GM18873 (cell line): ENCODE results near the gene ISG15.

ENCODE experiments used
- ATAC-seq: cut with Tn5 transposase; IDR thresholded peaks from one replicate; pipeline ENCODE4 v1.9.1; 2021; ENCODE audit warnings: mild to moderate bottlenecking, moderate library complexity, moderate number of reproducible peaks; ENCODE audit not compliant: unreplicated experiment, low FRiP score

The ISG15 gene

DNA sequence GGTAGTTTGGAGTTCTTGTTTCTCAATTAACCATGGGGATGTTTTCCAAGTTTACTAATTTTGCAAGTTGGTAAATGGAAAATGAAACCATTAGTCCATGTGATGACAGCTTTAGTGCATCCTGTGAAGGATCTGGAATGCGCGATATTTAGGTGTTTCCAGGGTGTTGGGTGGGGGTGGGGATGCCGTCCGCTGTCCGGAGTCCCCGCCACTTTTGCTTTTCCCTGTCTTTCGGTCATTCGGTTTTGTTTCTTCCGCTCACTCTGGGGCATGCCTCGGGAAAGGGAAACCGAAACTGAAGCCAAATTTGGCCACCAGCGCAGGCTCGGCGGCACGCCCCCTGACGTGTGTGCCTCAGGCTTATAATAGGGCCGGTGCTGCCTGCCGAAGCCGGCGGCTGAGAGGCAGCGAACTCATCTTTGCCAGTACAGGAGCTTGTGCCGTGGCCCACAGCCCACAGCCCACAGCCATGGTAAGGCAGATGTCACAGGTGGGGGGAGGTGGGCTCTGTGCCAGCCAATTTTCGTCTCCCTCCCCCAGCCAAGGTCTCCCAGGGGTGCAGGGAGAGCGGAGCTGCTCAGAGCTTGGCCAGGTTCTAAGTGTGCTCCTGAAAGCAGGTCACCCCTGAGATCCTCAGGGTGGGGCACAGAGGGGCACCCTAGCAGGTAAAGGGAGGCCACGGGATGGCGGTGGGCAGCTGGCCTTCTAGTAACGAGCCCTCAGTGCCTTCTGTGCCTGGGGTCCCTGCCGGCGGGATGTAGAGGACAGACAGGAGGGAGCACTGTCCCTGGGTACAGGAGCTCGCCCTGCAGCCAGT lies at the start of gene ISG15:
ISG15 (plus strand) TSS at position 393 of the 817 bp plus-strand sequence; CDS start at position 470, 77 bp downstream.
- peak; percentile 76 for ATAC-seq

DNA sequence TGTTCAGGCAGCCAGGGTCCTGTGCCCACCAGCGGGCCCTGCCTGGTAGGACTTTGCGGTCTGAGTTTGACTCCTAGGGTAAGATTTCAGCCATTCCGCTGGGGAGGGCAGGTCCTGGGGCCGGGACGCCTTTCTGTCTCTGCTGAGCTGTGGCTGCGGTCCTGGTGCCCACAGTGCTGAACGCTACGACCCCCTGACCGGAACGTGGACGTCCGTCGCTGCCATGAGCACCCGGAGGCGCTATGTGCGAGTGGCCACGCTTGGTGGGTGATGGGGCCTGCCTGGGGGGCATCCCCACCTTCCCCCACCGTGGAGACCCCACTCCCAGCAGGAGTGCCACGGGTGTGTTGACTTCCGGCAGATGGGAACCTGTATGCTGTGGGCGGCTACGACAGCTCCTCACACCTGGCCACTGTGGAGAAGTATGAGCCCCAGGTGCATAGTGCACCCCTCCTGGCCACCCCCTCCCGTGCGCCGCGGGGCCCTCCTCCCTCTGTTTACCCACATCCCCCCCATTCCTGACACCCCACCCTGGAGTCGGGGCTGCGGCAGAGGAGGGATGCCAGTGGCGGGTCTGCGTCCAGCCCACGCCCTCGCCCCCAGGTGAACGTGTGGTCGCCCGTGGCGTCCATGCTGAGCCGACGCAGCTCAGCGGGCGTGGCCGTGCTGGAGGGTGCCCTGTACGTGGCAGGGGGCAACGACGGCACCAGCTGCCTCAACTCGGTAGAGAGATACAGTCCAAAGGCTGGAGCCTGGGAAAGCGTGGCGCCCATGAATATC lies 49.4 kb upstream of the ISG15 start:
- no peak for ATAC-seq

DNA sequence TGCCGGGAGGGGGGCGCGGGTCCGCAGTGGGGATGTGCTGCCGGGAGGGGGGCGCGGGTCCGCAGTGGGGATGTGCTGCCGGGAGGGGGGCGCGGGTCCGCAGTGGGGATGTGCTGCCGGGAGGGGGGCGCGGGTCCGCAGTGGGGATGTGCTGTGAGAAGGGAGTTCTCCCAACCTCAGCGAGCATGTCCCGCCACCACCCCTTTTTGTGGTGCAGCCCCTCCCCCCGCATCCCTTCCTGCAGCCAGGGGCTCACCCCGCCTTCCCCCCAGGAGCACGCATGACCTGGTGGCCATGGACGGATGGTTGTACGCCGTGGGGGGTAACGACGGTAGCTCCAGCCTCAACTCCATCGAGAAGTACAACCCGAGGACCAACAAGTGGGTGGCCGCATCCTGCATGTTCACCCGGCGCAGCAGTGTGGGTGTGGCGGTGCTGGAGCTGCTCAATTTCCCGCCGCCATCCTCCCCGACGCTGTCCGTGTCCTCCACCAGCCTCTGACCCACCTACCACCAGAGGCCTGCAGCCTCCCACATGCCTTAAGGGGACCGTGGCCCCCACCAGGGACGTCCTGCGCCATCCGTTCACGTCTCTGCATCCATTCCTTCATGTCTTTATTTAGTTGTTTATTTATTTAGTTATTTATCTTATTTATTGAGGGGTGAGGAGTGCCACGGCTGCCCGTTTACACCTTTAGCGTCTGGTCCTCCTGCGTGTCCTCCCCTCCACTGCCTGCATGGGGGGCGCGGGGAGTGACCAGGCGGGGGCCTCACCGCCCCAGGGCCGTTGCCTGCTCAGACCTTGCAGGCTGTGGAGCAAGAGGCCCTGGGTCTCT lies 48.4 kb upstream of the ISG15 start:
- ATAC-seq, result no peak

DNA sequence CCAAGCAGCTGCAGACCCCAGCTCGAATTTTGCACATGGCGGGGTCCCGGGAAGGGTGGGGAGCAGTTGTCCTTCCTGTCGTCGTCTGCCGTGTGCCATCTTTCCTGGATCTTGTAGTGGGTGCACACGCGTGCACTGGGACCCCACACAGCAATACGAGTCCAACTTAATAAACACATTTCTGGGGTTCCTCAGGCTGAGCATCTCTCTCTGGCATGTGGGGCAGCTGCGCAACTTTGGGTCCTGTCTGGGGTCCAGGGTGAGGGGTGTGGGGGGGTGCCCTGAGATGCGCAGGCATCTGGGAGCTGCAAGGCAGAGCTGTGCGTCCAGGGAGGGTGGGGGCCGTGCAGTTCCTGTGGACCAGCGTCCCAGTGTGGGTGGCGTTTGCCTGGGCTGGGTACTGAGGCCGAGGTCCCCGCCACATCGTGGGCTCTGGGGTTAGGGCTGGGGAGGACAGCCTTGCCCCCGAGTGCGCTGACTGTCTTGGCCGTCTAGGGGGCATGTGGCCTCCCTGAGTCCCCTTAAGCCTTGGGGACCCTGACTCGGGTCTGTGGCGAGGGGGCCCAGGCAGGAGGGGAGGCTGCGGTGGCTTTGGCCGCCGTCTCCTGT lies 47.7 kb upstream of the ISG15 start:
- ATAC-seq, result no peak

DNA sequence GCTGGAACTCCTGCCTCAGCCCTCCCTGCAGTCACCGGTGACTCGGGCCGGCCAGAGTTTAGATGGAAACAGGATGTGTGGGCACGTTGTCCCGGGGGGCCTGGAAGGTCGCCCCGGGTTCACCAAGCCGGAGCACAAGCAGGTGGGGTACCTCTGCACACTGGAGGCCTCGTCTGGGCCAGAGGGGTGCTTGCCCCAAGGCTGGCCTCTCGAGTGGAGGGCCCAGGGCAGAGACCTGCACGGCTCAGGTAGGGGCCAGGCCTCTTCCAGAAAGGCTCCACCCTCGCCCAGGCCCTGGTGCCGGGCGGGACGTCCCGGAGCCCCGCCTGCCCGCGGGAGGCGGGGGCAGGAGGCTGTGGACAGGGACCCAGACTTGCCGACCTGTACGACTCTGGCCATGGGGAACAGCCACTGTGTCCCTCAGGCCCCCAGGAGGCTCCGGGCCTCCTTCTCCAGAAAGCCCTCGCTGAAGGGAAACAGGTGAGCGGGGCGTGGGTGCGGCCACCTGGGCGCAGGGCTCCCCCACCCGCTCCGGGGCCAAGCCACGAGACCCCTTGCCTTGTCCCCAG lies 47.1 kb upstream of the ISG15 start, which contains the start of gene PLEKHN1:
PLEKHN1 (plus strand) TSS at position 348 of the 569 bp plus-strand sequence; CDS start at position 398, 50 bp downstream.
- no peak for ATAC-seq

DNA sequence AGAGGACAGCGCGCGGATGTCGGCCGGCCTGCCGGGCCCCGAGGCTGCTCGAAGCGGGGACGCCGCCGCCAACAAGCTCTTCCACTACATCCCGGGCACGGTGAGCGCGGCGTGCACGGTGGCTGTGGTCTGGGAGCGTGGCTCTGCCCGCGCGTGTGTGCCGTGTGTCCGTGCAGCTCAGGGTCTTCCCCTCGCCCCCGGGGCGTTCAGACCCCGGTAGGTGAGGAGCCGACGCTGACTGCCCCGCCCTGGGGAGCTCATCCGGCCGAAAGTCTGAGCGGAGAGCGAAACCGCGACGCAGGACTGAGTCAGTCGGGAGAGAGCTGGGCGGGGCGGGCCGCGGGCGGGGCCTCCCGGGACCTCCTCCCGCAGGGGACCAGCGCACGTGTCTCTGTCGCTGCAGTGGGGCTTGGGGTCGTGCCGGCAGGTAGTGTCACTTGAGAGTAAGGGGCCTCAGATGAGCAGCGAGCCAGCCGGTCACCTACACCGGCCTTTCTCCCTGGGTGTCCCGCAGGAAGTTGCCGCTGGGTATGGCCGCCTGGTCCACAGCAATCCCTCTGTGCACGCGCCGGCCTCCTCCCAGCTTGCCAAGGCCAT lies 46.5 kb upstream of the ISG15 start:
- ATAC-seq, result no peak

DNA sequence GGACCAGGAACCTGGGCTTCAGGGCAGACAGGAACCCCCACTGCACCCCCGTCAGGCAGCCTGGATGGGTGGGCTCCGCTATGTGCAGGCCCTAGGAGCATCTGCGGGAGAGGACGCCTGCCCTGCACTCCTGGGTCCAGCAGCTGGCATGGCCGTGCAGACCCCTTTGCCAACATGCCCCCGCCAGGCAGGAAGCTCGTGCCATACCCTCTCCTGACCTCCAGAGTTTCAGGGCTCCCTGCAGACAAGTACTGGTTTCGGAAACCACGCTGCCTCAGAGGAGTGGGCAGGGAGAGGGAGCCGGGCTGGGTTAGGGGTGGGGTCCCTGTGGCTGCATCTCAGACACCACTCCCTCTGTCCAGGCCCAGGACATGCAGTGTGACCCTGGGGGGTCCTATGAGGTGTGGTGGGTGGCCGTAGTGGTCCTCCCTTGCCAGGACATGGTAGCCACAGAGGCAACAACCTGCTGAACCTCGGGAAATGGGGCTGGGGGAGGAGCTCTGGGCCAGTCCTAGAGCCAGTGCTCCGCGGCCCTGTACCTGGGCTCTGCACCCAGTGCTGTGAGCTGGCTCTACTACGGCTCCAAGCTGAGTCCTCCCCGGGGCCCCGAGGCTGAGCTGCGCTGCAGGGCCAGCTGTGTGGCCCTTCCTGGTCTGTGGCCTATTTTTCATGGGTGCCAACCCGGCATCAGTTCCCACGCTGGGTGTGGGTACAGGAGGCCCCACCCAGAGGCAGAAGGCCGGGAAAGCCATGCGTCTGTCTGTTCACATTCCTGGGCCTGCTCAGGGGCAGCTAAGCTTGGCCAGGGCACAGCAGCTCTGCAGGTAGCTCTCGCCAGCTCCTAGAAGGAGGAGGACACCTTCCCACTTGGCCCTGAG lies 45.6 kb upstream of the ISG15 start:
- ATAC-seq, result no peak

DNA sequence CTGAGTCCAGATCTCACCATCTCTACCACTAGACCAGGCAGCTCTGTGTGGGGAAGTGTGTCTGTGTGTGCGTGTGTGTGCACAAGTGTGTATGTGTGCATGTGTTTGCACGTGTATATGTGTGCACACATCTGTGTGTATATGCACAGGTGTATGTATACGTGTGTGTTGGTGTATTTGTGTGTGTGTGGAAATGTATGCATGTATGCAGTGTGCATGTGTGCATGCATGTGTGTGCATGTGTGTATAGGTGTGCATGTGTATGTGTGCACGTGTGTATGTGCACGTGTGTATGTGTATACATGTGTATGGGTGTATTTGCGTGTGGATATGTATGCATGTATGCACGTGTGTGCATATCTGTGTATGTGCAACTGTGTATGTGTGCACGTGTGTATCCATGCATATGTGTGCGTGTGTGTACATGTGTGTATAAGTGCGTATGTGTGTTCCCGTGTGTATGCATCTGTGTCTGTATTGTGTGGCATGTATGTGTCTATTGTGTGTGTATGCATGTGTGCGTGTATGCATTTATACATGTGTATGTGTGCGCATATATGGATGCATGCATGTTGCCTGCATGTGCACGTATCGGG lies 43.9 kb upstream of the ISG15 start:
- no peak for ATAC-seq

DNA sequence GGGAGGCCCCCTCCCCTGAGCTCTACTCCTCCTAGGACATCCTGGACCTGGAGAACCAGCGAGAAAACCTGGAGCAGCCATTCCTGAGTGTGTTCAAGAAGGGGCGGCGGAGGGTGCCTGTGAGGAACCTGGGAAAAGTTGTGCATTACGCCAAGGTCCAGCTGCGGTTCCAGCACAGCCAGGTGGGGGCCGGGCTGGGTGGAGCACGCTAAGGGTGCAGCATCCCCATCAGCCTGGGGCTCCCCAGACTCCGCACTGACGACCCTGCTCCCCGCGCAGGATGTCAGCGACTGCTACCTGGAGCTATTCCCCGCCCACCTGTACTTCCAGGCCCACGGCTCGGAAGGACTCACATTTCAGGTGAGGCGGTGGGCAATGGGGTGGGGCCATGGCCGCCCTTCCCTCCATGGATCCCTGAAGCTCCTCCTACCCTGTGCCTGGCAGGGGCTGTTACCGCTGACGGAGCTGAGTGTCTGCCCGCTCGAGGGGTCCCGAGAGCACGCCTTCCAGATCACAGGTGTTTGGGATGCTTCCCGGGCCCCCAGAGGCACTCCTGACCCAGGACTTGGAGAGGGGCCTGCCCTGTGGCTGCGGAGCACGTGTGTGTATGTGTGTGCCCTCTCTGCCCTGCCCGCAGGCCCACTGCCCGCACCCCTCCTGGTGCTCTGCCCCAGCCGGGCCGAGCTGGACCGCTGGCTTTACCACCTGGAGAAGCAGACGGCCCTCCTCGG lies 42.9 kb upstream of the ISG15 start:
- ATAC-seq, result no peak

DNA sequence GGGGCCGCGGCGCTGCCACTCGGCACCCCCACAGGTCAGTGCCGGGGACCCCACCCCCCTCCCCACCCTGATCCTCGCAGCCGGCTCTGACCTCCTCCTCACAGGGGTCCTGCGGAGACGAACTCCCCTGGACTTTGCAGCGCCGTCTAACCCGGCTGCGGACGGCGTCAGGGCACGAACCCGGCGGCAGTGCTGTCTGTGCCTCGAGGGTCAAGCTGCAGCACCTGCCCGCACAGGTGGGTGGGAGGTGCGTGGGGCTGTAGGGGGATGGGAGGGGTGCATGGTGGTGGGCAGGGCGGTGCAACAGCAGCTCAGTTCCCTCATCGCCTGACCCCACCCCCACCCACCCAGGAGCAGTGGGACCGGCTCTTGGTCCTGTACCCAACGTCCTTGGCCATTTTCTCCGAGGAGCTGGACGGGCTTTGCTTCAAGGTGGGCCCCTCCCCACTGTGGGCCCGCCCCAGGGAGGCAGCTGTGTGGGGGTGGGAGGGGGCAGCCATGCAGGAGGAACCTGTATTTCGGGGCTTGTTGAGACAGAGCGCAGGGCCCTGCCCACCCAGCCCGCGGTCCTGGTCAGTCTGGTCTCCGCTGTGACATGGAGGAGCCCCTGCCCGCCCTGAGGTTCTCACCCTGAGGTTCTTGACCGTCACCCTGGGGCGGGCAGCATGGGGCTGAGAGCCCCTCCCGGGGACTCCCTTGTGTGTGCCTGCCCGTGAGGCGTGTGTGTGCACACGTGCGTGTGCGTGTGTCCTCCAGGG lies 42.1 kb upstream of the ISG15 start:
- ATAC-seq, result no peak

DNA sequence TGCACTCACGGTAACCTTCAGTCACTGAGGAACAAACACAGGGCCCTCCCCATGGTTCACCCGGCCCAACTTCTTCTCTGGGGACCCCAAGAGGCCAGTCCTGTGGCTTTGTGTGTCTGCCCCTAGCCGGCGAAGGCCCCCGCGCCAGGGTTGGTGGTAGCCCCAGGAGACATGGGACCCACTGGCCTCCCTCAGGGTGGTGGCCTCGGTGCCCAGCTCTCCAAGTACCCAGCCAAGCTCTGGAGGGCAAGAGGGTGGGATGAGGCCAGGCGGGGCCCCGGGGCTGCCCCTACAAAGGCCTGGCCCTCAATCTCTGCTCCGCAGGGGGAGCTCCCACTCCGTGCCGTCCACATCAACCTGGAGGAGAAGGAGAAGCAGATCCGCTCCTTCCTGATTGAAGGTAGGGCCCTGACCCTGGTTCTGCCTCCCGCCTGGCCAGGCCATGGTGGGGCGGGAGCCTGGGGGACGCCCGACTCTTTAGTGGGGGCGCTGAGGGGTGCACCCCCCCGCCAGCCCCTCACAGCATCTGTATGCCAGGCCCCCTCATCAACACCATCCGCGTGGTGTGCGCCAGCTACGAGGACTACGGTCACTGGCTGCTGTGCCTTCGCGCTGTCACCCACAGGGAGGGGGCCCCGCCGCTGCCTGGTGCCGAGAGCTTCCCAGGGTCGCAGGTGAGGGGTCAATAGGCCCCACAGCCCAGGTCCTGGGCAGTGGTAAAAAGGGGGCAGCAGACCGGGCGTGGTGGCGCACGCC lies 41.4 kb upstream of the ISG15 start:
- ATAC-seq, result no peak

DNA sequence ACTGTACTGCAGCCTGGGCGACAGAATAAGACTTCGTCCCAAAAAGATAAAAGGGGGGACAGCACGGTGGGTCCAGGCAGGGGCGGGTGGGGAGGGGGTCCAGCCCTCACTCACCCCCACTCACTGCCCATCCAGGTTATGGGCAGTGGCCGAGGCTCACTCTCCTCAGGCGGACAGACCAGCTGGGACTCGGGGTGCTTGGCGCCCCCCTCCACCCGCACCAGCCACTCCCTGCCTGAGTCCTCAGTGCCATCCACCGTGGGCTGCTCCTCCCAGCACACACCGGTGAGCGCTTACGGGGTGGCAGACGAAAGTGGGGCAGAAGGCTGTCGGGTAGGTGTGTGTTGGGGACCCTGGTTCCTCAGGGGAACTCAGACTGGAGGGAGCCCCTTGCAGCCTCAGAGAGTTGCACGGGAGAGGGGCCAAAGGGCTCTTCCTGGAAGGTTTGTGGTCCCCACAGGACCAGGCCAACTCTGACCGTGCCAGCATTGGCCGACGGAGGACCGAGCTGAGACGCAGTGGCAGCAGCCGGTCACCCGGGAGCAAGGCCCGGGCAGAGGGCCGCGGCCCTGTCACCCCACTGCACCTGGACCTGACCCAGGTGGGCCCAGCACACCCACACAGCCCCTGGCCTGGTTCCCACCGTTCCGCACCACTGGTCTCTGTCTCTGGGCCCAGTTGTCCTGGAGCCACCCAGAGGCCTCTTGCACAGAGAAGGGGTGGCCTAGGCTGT lies 40.4 kb upstream of the ISG15 start:
- no peak for ATAC-seq

DNA sequence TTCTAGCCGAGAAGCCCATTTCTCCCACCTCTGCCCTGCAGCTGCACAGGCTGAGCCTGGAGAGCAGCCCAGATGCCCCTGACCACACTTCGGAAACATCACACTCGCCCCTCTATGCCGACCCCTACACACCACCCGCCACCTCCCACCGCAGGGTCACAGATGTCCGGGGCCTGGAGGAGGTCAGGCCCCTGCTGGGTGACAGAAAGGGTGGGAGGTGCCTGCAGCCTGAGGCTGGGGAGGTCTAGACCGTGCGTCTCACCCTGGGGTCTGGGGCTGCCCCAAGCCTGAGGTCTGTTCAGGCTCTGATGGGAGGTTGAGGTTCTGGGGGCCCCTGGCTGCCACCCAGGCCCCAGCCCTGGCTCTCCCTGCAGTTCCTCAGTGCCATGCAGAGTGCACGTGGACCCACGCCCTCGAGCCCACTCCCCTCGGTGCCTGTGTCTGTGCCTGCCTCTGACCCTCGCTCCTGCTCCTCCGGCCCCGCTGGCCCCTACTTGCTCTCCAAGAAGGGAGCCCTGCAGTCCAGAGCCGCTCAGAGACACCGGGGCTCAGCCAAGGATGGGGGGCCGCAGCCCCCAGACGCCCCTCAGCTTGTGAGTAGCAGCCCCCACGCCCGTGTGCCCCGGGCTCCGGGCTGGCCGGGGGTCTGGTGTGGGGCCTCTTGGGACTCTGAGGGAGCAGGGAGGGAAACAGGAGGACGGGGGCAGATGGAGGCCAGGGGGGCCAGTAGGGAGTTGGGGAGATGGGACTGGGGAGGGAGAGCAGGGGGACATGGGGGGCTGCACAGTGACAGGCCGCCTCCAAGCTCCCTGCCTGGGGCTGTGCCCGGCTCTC lies 39.6 kb upstream of the ISG15 start:
- ATAC-seq, result no peak

DNA sequence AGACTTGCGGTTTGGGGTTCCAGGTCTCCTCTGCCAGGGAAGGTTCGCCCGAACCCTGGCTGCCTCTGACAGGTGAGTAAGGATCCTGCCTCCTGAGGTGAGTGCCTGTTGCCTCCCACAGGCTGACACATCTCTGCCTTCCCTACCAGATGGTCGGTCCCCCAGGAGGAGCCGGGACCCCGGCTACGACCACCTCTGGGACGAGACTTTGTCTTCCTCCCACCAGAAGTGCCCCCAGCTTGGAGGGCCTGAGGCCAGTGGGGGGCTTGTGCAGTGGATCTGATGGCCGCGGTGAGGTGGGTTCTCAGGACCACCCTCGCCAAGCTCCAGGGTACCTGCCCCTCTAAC lies 39.0 kb upstream of the ISG15 start:
- ATAC-seq, result no peak
